Fibroblast of mammary gland (primary cell): ENCODE measurements around the gene ABCG4.
A peak's percentile ranks its signal among the peaks of the same experiment; 100 is the strongest.
"Not testable (repeated sequence)": the region's sequence is repeated elsewhere in the genome, so short reads cannot be mapped to it uniquely, and the experiment has no call there.

Experiments used
- DNase-seq: peaks from one replicate; pipeline ENCODE4 v3.0.0-alpha.2; 2010; ENCODE audit warnings: low read depth
- H3K4me3 ChIP-seq: 2 replicates; pipeline ENCODE4 v1.5.1; 2011; ENCODE audit warnings: low read depth, mild to moderate bottlenecking, low read length, moderate library complexity; ENCODE audit not compliant: control insufficient read depth
- CTCF ChIP-seq: conservative IDR thresholded peaks from 2 replicates; pipeline ENCODE4 v1.5.1; 2011; ENCODE audit warnings: low read depth, low read length, inconsistent platforms; ENCODE audit not compliant: control insufficient read depth, insufficient read depth

Gene ABCG4

GRCh38 chr11:119175493-119176077 is 26.7 kb downstream of the ABCG4 start:
- TF ChIP-seq CTCF, result no peak
- DNase-seq, result peak; percentile 43
- no peak overlapping the region for H3K4me3 ChIP-seq

GRCh38 chr11:119178166-119178680 is 29.4 kb downstream of the ABCG4 start:
- no peak for DNase-seq
- TF ChIP-seq CTCF, result no peak
- H3K4me3 ChIP-seq, result no peak overlapping the region

- DNase-seq, result no peak
- no peak overlapping the region for H3K4me3 ChIP-seq
- no peak for TF ChIP-seq CTCF
These were observed 30.5 kb downstream of the ABCG4 start for GRCh38 chr11:119179342-119179741.

- no peak for TF ChIP-seq CTCF
- DNase-seq, result no peak
- no peak overlapping the region for H3K4me3 ChIP-seq
These were observed 31.1 kb downstream of the ABCG4 start for GRCh38 chr11:119179983-119180382.

GRCh38 chr11:119180729-119181676 is 32.2 kb downstream of the ABCG4 start:
- no peak overlapping the region for H3K4me3 ChIP-seq
- TF ChIP-seq CTCF, result no peak
- no peak for DNase-seq

- DNase-seq, result no peak
- TF ChIP-seq CTCF, result no peak
- H3K4me3 ChIP-seq, result no peak overlapping the region
These were observed 33.0 kb downstream of the ABCG4 start for GRCh38 chr11:119181677-119182412.

- H3K4me3 ChIP-seq, DNase-seq: not testable (repeated sequence)
These were observed 35.5 kb downstream of the ABCG4 start for GRCh38 chr11:119184399-119184798.
